ENCODE measurements around the gene ABLIM2. TPM values are rescaled to one million over a fixed set of nuclear protein-coding genes. Genes with fewer than 3 reads are reported as not detected.

The ABLIM2 gene
- polyA plus RNA-seq, 3 donors, result 0.21 TPM; not detected in 2

DNA sequence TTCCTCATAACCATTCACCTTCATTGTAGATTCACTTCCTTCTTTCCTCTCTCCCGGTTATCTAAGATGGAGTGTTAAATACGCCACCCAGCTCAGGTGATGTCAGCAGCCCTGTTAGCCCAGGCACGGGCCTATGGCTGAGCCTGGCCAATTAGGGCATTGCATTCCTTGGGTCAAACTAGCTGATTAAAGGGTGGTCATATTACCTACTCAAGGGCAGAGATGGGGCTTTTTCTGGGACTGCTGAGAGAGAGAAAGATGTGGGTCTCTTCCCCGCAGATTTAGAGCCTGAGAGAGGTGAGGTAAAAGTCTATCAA, 179.0 kb downstream of the ABLIM2 start:
- H3K79me2 ChIP-seq (ENCODE audit: insufficient read depth, low read length), result no peaks in the 10 kb centered on the region
- H3K9me3 Mint-ChIP-seq, result peaks cover 0 to 2% (median 0%) of the 10 kb centered on the region in 7 donors
- no peak overlapping the region for H2AFZ ChIP-seq (ENCODE audit: insufficient read depth, low read depth, low read length, poor library complexity, severe bottlenecking)
- WGBS (ENCODE audit: insufficient coverage), result no CpG with 5 or more reads among the region's 4 CpGs
- no peak overlapping the region for H3K4me2 ChIP-seq (replicated peaks; ENCODE audit: extremely low read depth, low read length, poor library complexity, severe bottlenecking)
- intact Hi-C loops (cut with micrococcal nuclease), result no loop called here
- no peak overlapping the region for H3K9ac ChIP-seq (ENCODE audit: insufficient read depth, low read length, poor library complexity, severe bottlenecking)
- H3K27ac ChIP-seq (ENCODE audit: low read depth in 1 of 2, low read length in 2 of 2), result no peak overlapping the region
- H3K4me1 Mint-ChIP-seq, result no peaks in the 10 kb centered on the region
- no peak overlapping the region for H3K4me3 Mint-ChIP-seq
- no peaks in the 10 kb centered on the region for H3K36me3 Mint-ChIP-seq
- peaks cover 5 to 9% (median 6%) of the 10 kb centered on the region in 3 donors for H3K27me3 Mint-ChIP-seq (ENCODE audit: low read depth in 3 of 3)
- H3K4me1 ChIP-seq (ENCODE audit: control insufficient read depth in 1 of 2, insufficient read depth in 2 of 2, low read length in 2 of 2), result no peaks in the 10 kb centered on the region
- no peaks in the 10 kb centered on the region for H3K36me3 ChIP-seq (replicated peaks in 1 of 2; ENCODE audit: control insufficient read depth in 1 of 2, insufficient read depth in 2 of 2, low read length in 2 of 2)
- H4K20me1 ChIP-seq (ENCODE audit: insufficient read depth, low read length), result no peaks in the 10 kb centered on the region
- H3K27ac Mint-ChIP-seq, result no peak overlapping the region
- H3K27me3 ChIP-seq (ENCODE audit: control insufficient read depth in 2 of 2, insufficient read depth in 2 of 2, low read length in 2 of 2), result peaks cover 0 to 2% of the 10 kb centered on the region in 2 donors
- H3K9me3 ChIP-seq (replicated peaks in 1 of 2; ENCODE audit: control insufficient read depth in 1 of 2, insufficient read depth in 1 of 2, low read length in 2 of 2), result no peaks in the 10 kb centered on the region
- TF ChIP-seq, protein P1, sequence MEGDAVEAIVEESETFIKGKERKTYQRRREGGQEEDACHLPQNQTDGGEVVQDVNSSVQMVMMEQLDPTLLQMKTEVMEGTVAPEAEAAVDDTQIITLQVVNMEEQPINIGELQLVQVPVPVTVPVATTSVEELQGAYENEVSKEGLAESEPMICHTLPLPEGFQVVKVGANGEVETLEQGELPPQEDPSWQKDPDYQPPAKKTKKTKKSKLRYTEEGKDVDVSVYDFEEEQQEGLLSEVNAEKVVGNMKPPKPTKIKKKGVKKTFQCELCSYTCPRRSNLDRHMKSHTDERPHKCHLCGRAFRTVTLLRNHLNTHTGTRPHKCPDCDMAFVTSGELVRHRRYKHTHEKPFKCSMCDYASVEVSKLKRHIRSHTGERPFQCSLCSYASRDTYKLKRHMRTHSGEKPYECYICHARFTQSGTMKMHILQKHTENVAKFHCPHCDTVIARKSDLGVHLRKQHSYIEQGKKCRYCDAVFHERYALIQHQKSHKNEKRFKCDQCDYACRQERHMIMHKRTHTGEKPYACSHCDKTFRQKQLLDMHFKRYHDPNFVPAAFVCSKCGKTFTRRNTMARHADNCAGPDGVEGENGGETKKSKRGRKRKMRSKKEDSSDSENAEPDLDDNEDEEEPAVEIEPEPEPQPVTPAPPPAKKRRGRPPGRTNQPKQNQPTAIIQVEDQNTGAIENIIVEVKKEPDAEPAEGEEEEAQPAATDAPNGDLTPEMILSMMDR (IDR thresholded peaks at IDR 0.05), result no peak
- no peak for DNase-seq
- H3K4me3 ChIP-seq (replicated peaks in 1 of 3; ENCODE audit: low read depth in 2 of 3, low read length in 3 of 3), result no peak overlapping the region

DNA sequence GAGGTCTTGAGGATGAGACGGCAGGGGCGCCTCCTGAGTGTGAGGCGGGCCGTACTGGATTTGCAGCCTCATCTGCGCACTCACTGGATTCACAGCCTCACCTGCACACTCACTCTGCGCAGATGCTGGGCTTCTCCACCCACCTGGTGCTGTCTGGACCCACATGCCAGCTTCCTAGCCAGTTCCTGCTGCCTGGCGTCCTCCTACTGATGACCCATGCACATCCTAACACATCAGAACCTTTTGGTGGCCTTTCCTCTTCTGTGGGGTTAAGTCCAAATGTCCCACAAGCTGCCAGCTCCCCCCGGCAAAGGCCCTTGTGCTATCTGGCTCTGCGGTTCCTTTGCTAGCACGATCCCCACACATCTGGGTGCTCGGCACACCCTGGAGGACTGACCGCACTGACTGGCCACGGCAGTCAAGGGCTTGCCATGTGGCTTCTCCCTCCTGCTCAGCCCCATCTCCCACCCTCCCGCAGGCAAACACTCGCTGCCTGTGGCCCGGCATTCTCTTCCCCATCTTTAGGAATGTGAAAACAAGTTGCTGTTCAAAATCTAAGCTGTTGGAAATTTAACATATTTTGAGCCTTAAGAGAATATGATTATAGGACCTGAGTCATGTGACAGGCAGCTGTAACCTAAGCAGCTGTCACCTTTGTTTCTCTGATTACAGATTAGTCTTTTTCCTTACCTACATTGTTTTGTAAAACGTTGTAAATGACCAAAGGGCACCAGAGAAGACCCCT, 179.5 kb downstream of the ABLIM2 start:
- Histone ChIP-seq H3K4me1 (ENCODE audit: control insufficient read depth in 1 of 2, insufficient read depth in 2 of 2, low read length in 2 of 2) (no peaks in the 10 kb centered on the region), H3K9me3 (replicated peaks in 1 of 2; ENCODE audit: control insufficient read depth in 1 of 2, insufficient read depth in 1 of 2, low read length in 2 of 2) (no peaks in the 10 kb centered on the region), H3K27me3 (ENCODE audit: control insufficient read depth in 2 of 2, insufficient read depth in 2 of 2, low read length in 2 of 2) (peaks cover 0 to 2% of the 10 kb centered on the region in 2 donors), H3K4me2 (replicated peaks; ENCODE audit: extremely low read depth, low read length, poor library complexity, severe bottlenecking) (no peak overlapping the region), H3K4me3 (replicated peaks in 1 of 3; ENCODE audit: low read depth in 2 of 3, low read length in 3 of 3) (no peak overlapping the region), H3K36me3 (replicated peaks in 1 of 2; ENCODE audit: control insufficient read depth in 1 of 2, insufficient read depth in 2 of 2, low read length in 2 of 2) (no peaks in the 10 kb centered on the region), H3K79me2 (ENCODE audit: insufficient read depth, low read length) (no peaks in the 10 kb centered on the region), H3K9ac (ENCODE audit: insufficient read depth, low read length, poor library complexity, severe bottlenecking) (no peak overlapping the region), H4K20me1 (ENCODE audit: insufficient read depth, low read length) (no peaks in the 10 kb centered on the region), H3K27ac (ENCODE audit: low read depth in 1 of 2, low read length in 2 of 2) (no peak overlapping the region), H2AFZ (ENCODE audit: insufficient read depth, low read depth, low read length, poor library complexity, severe bottlenecking) (no peak overlapping the region)
- Mint-ChIP-seq H3K4me3 (no peak overlapping the region), H3K4me1 (no peaks in the 10 kb centered on the region), H3K27me3 (ENCODE audit: low read depth in 3 of 3) (peaks cover 5 to 9% (median 6%) of the 10 kb centered on the region in 3 donors), H3K27ac (no peak overlapping the region), H3K36me3 (no peaks in the 10 kb centered on the region), H3K9me3 (peaks cover 0 to 2% (median 0%) of the 10 kb centered on the region in 7 donors)
- TF ChIP-seq, protein P1 (IDR thresholded peaks at IDR 0.05), result no peak
- intact Hi-C loops (cut with micrococcal nuclease), result no loop called here
- WGBS (ENCODE audit: insufficient coverage), result 81% methylated on average over 12 of the region's 17 CpGs
- no peak for DNase-seq
